Liver (tissue), 3 donors: ENCODE data around the gene FRMD4A.

Experiments used
- CTCF ChIP-seq: fragments of 150-350 bp; IDR thresholded peaks from 2 replicates; pipeline ENCODE4 v1.5.1; 2017; ENCODE audit warnings: improper control_type of control experiment, low read depth, low read length; ENCODE audit not compliant: missing input control
- EGR1 ChIP-seq, 2 donors: IDR thresholded peaks; 2 replicates each; pipeline ENCODE4 v1.6.1; 2016 to 2018; ENCODE audit warnings: antibody characterized with exemption in 2 of 2, low read depth in 2 of 2
- JUND ChIP-seq, 2 donors: IDR thresholded peaks; 2 replicates each; pipeline ENCODE4 v1.6.1; 2016; ENCODE audit warnings: antibody characterized with exemption in 2 of 2
- MAX ChIP-seq: IDR thresholded peaks from 2 replicates; pipeline ENCODE4 v1.6.1; 2016; ENCODE audit warnings: antibody characterized with exemption
- RAD21 ChIP-seq, 2 donors: IDR thresholded peaks; 2 replicates each; pipeline ENCODE4 v1.6.1; 2016; ENCODE audit warnings: antibody characterized with exemption in 2 of 2, mild to moderate bottlenecking in 2 of 2
- REST ChIP-seq: IDR thresholded peaks from 2 replicates; pipeline ENCODE4 v1.6.1; 2016; ENCODE audit warnings: antibody characterized with exemption, mild to moderate bottlenecking
- RXRA ChIP-seq, 2 donors: IDR thresholded peaks; 2 replicates each; pipeline ENCODE4 v1.6.1; 2017 to 2018; ENCODE audit warnings: antibody characterized with exemption in 2 of 2, mild to moderate bottlenecking in 1 of 2
- SP1 ChIP-seq: IDR thresholded peaks from 2 replicates; pipeline ENCODE4 v1.6.1; 2018; ENCODE audit warnings: antibody characterized with exemption, mild to moderate bottlenecking
- TAF1 ChIP-seq: conservative IDR thresholded peaks from 2 replicates; pipeline ENCODE4 v1.6.1; 2016; ENCODE audit warnings: antibody characterized with exemption, mild to moderate bottlenecking
- ZBTB33 ChIP-seq: IDR thresholded peaks from 2 replicates; pipeline ENCODE4 v1.6.1; 2016; ENCODE audit warnings: antibody characterized with exemption
- donor health status: healthy.
- donor health status: healthy.

- TF ChIP-seq TAF1 (no peak), CTCF (no peak), MAX (no peak), ZBTB33 (no peak), REST (no peak), SP1 (no peak), RAD21 (IDR thresholded peaks at IDR 0.05) (no peak), JUND (IDR thresholded peaks at IDR 0.05) (no peak), EGR1 (IDR thresholded peaks at IDR 0.05; ENCODE audit: low read depth in 2 of 2) (no peak), RXRA (IDR thresholded peaks at IDR 0.05) (no peak)
Measured at GRCh38 chr10:13961853-13962252, 368.9 kb downstream of the FRMD4A start.
